Measurements from ENCODE around the gene KLHL26. TPM values are rescaled to one million over a fixed set of nuclear protein-coding genes. Genes with fewer than 3 reads are reported as not detected.

Gene KLHL26
- total RNA-seq, 2 experiments from 2014 or later: 10.0 to 11.4 TPM

DNA sequence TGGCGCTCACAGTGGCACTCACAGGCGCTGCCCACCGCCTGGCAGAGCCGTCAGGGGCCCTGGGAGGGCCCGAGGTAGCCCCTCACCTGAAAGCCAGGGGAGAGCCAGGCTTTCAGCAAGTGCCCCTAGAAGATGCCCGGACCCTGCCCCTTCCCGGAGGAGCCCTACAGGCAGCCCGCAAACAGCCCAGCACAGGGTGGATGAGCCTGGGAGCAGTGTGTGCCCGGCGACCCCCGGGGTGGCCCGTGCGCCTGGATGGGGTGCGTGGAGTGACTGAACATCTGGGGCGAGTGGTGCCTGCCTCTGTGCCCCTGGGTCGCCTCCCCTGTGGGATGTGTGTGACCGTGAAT, 31.7 kb upstream of the KLHL26 start:
- Mint-ChIP-seq H3K27ac (no peak overlapping the region), H3K4me1 (peaks cover 5% of the 10 kb centered on the region), H3K4me3 (no peak overlapping the region), H3K36me3 (ENCODE audit: low read depth) (no peaks in the 10 kb centered on the region), H3K27me3 (peaks cover 68% of the 10 kb centered on the region), H3K9me3 (no peaks in the 10 kb centered on the region)
- POLR2A ChIA-PET: no interaction called here
- CTCF ChIA-PET: no interaction called here
- DNase-seq: no peak

DNA sequence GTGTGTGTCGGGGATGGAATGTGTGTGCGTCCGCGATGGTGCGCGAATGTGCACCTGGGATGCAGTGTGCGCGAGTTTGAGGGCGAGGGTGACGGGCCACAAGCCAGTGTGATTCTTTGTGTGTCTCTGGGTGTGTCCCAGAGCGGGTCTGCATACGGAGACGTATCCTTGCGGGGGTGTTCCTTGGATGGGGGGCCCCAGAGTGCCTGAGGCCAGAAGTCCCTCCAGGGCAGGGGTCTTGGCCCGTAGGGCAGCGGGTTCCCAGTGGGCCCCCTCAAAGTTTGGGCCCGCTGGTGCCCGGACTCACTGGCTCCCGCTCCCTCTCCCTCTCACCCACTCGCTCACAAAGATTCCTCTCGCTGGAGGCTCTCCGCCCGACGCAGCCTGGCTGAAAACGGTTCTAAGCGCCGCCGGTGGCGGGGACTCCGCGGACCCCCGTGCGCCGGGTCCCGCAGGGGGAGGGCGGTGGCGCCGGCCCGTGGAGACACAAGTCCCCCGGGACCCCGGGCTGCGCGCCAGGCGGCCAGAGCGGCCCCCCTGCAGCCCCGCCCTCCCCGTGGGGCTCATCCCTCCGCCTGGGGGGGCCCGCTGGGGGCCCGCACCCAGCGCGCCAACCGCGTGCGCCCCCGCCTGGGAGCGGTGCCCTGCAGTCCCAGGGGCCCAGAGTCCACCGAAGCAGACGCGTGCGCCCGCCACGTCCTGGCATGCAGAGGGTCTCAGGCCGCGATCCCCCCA, 31.1 kb upstream of the KLHL26 start:
- Mint-ChIP-seq H3K9me3 (no peaks in the 10 kb centered on the region), H3K27me3 (peaks cover 72% of the 10 kb centered on the region), H3K4me1 (peaks cover 5% of the 10 kb centered on the region), H3K27ac (no peak overlapping the region), H3K36me3 (ENCODE audit: low read depth) (no peaks in the 10 kb centered on the region), H3K4me3 (no peak overlapping the region)
- no peak for DNase-seq
- ChIA-PET CTCF (no interaction called here), POLR2A (no interaction called here)

DNA sequence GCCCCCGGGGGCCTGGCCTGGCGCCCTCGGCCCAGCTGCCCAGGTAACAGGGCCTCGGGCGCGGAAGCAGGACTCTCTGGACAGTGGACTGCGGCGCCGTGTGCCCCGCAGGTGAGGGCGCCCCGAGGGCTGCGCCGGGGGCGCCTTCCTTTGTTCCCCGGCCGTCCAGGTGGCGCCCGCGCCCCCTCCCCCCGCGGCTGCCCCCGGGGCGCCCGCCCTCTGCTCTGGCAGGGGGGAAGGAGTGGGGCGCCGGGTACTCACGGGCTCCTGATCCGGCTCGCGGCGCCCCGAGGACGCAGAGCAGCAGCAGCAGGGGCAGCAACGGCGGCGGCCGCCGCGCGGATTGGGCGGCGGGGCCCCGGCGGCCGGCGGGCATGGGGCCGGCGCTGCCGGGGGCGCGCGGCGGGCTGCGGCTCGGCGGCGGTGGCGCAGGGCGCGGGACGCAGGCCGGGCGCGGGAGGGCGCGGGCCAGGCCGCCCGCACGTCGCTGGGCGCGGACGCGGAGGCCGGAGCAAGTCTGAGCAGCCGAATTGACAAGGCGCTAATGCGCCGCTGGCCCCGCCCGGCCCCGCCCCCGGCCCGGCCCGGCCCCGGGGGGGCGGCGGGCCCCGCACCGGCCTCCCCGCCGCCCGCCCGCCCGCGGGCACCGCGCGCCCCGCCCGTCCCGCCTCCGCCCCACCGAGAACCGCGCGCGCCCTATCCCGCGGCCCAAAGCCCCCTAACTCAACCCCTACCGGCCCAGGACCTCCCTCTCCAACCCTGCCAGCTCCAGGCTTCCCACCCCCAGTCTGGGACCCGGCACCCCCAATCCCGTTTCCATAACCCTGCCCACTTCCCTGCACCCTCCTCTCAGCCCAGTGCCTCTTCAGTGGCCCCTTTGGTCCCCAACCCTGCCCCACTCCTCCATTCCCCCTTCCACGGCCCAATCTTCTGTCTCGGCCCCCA, 30.3 kb upstream of the KLHL26 start, which contains the start of gene CRLF1:
Gene CRLF1 (minus strand): TSS at position 519 of the 945 bp plus-strand sequence. CDS start 143 bp downstream, at position 376.
- H3K27ac Mint-ChIP-seq: no peak within 1 kb of the TSS
- H3K36me3 Mint-ChIP-seq (ENCODE audit: low read depth): no peaks in the 10 kb centered on the region
- ChIA-PET POLR2A (no interaction called here), CTCF (interaction anchor here (0.5 to 1.6 kb wide), 3 partner anchors 17 to 47 kb away, joined by 3 to 4 read pairs (median 3); no protein-coding TSS in a partner anchor)
- no peak within 1 kb of the TSS for H3K4me3 Mint-ChIP-seq
- peaks cover 10% of the 10 kb centered on the region for H3K4me1 Mint-ChIP-seq
- no peak for DNase-seq
- peaks cover 74% of the 10 kb centered on the region for H3K27me3 Mint-ChIP-seq
- H3K9me3 Mint-ChIP-seq: no peaks in the 10 kb centered on the region

DNA sequence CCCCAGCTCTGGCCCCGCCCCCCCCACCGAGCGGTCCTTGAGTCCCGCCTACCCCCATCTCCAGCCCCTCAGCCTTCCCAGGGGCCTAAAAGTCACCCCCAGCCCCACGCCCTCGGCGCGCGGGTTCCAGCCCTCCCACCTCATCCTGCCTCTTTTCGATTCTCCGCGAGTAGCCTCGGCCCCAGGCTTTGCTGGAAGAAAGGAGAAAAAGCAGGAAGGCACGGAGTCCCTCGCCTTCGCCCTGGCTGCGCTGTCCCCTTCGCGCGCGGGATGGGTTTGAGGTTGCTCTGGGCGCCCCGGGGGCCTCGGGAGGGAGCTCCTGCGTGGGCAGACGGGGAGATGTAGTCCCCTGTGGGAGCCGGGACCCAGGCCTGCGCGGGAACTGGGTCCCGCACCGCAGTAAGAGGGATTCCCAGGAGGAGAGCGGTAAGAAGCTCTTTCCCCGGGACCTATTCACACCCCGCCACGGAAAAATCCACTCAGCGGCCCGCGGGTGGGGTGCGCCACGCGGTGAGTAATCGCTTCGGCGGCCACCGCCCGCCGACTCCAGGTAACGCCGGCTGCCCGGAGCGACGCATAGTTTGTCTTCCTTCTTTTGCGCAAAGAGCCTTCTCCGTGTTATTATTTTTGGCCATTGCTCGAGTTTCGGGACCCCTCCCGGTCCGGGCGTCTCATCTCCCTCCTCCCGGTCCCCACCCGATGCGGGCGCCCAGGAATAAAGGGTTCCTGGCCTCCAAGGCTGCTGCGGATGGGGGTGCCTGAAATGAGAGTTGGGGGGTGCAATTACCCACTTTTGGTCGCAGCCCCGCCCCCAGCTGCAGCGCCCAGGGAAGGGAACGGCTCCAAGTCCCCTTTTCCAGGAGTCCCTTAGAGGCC, 29.4 kb upstream of the KLHL26 start:
- Mint-ChIP-seq H3K9me3 (no peaks in the 10 kb centered on the region), H3K27ac (no peak overlapping the region)

DNA sequence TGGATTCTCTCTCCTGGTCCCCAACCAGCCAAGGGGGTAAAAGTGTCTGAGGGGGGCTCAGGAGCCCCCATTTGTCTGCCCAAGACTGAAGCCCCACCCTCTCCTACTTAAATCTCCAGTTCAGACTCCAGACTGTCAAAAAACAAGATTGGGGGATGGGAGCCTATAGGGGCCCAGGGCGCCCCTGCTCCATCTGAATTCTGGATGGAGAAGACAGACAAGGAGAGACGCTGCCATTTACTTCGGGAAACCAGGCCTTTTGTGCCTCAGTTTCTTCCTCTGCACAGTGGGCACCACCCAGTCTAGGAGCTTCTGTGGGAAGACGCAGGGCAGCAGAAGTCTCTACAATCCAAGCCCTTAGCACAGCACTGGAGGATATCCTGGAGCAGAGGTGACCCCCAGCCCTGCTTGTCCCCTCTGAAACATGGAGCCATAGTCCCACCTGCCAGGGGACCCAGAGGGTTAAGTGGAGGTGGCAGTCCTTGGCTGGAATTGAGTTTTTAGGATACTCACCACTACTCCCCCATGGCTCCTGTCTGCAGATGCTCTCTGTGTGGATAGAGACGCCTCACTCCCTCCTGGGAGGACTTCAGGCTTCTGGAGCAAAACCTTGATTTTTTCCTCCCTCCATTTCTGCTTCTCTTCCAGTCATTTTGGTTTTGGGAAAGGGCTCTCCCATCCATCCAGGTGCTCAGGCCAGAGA, 28.6 kb upstream of the KLHL26 start:
- no peaks in the 10 kb centered on the region for H3K36me3 Mint-ChIP-seq (ENCODE audit: low read depth)
- ChIA-PET CTCF (interaction anchor here (1.1 to 1.6 kb wide), 2 partner anchors 19 to 20 kb away, joined by 3 to 4 read pairs; no protein-coding TSS in a partner anchor), POLR2A (no interaction called here)
- no peak overlapping the region for H3K27ac Mint-ChIP-seq
- H3K9me3 Mint-ChIP-seq: no peaks in the 10 kb centered on the region
- no peak for DNase-seq
- no peak overlapping the region for H3K4me3 Mint-ChIP-seq
- peaks cover 71% of the 10 kb centered on the region for H3K27me3 Mint-ChIP-seq
- H3K4me1 Mint-ChIP-seq: peaks cover 14% of the 10 kb centered on the region

More for the DNA sequence above, 29.4 kb upstream of the KLHL26 start:
- ChIA-PET POLR2A (no interaction called here), CTCF (interaction anchor here (0.5 to 1.6 kb wide), 3 partner anchors 18 to 48 kb away, joined by 3 to 4 read pairs (median 3); no protein-coding TSS in a partner anchor)
- no peak overlapping the region for H3K4me3 Mint-ChIP-seq
- peaks cover 13% of the 10 kb centered on the region for H3K4me1 Mint-ChIP-seq
- H3K36me3 Mint-ChIP-seq (ENCODE audit: low read depth): no peaks in the 10 kb centered on the region
- peaks cover 74% of the 10 kb centered on the region for H3K27me3 Mint-ChIP-seq
- DNase-seq: no peak

DNA sequence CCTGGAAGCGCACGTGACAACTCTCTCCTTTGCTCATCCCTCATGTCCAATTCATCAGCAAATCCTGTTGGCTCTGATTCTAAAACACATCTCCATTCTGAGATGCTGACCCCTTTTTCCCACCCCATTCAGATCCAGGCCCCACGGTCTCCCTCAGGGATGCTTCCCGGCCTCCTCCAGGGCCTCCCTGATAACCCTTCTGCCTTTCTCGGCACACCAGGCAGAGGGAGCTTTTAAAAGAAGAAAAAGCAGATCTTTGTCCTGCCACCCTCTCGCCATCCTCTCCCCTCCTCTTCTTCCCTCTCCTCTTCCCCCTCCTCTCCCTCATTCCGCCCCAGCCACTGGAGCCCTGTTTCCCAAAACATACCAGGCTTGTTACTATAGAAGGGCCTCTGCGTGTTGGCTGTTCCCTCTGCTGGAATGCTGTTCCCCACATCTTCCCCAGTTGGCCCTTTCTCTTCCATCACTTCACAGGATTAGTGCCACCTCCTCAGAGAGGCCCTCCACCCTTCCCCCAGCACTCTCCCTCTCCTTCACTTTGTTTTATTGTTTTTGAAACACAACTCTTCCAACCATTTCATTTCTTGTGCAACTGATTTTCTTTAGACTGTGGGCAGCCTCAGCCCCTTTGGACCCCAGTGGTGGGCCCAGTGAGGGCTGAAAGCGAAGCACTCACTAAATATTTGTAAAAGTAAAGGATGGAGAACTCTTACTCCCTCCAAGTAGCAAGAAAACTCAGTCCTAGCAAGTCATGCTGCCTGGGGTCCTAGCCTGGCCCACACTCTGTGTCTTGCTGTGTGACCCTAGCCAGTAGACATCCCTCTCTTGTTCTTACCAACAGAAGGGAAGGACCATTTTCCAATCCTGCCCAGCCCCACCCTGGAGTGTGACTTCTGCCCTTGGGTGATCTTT, 27.8 kb upstream of the KLHL26 start:
- Mint-ChIP-seq H3K27me3 (peaks cover 75% of the 10 kb centered on the region), H3K4me3 (no peak overlapping the region), H3K27ac (no peak overlapping the region), H3K4me1 (peaks cover 16% of the 10 kb centered on the region), H3K9me3 (no peaks in the 10 kb centered on the region), H3K36me3 (ENCODE audit: low read depth) (no peaks in the 10 kb centered on the region)
- no peak for DNase-seq
- POLR2A ChIA-PET: no interaction called here
- CTCF ChIA-PET: no interaction called here

DNA sequence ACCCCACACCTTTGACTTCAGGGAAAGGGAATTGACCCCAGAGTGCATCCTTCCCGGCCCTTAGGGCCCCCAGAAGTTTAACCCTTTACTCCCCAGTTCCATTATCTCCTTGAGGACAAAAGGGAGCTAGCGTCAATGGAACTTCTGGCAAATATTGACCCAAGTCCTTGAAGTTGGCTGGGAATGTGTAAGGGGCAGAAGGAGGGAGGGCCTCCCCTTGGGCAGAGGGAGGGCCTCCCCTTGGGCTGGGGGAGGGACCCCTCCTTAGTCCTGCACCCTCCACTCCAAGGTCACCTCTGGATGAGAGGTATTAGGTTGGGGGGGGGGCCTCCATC, 27.1 kb upstream of the KLHL26 start:
- POLR2A ChIA-PET: interaction anchor here (0.6 kb wide), 1 partner anchor 22 kb away, joined by 3 read pairs; no protein-coding TSS in a partner anchor
- H3K27ac Mint-ChIP-seq: no peak overlapping the region
- no peaks in the 10 kb centered on the region for H3K36me3 Mint-ChIP-seq (ENCODE audit: low read depth)
- no peak overlapping the region for H3K4me3 Mint-ChIP-seq
- H3K27me3 Mint-ChIP-seq: peaks cover 76% of the 10 kb centered on the region
- DNase-seq: no peak
- H3K9me3 Mint-ChIP-seq: no peaks in the 10 kb centered on the region
- CTCF ChIA-PET: no interaction called here
- peaks cover 16% of the 10 kb centered on the region for H3K4me1 Mint-ChIP-seq

DNA sequence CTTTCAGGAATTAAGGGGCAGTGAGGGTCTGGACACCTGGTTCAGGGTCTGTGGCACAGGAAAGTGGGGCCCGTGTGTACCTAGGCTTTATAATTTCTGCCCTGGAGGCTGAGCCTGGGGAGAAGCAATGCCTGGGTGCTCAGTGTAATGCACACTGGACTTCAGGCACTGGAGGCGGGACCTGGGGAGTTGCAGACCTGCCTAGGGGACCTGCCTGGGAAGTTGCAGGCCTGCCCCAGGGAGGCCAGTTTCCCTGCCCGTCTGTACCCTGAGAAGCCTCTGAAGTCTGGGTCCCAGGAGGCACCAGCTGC, 26.6 kb upstream of the KLHL26 start:
- Mint-ChIP-seq H3K36me3 (ENCODE audit: low read depth) (no peaks in the 10 kb centered on the region), H3K4me3 (no peak overlapping the region)

DNA sequence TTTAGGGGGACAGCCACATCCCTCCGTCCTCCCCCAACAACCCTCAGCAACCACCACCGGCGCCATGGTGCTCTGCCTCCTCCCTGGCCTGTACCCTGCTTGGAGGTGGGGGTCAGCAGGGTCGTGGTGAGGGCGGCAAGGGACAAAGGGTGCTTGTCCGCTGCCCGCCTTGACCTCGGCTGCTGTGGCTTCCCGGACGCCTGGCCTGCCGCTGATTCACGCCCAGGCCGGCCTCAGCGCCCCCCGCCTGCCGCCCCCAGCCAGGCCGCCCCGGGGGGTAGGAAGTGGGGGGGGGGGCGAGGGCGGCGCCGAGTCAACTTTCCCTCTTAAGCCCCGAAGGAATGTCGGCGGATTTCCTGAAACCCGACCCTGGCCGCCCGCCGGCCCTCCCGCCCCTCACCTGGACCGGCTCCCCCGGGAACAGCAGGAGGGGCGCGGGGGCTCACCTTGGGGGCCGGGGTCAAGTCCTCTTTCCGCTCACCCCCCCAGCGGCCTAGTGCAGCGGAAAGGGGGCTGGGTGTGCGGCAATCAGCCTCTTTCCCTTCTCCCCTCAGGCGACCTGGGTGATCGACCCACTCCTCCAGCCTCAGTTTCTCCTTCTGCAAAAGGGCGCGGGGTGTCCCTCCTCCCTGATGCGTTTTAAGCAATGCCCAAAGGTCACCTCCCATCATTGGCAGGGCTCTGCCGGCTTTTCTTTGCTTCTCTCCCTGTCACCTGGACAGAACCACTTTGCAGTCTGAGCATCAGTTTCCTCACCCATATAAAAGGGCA, 26.1 kb upstream of the KLHL26 start:
- H3K27ac Mint-ChIP-seq: no peak overlapping the region
- no peaks in the 10 kb centered on the region for H3K36me3 Mint-ChIP-seq (ENCODE audit: low read depth)
- ChIA-PET POLR2A (no interaction called here), CTCF (no interaction called here)
- no peak for DNase-seq
- H3K27me3 Mint-ChIP-seq: peaks cover 75% of the 10 kb centered on the region
- H3K9me3 Mint-ChIP-seq: no peaks in the 10 kb centered on the region
- H3K4me3 Mint-ChIP-seq: no peak overlapping the region
- peaks cover 14% of the 10 kb centered on the region for H3K4me1 Mint-ChIP-seq

More for the DNA sequence above, 26.6 kb upstream of the KLHL26 start:
- POLR2A ChIA-PET: interaction anchor here (0.6 kb wide), 1 partner anchor 21 kb away, joined by 3 read pairs; no protein-coding TSS in a partner anchor
- DNase-seq: no peak
- no peak overlapping the region for H3K27ac Mint-ChIP-seq
- CTCF ChIA-PET: no interaction called here
- H3K4me1 Mint-ChIP-seq: peaks cover 16% of the 10 kb centered on the region
- no peaks in the 10 kb centered on the region for H3K9me3 Mint-ChIP-seq
- peaks cover 77% of the 10 kb centered on the region for H3K27me3 Mint-ChIP-seq

DNA sequence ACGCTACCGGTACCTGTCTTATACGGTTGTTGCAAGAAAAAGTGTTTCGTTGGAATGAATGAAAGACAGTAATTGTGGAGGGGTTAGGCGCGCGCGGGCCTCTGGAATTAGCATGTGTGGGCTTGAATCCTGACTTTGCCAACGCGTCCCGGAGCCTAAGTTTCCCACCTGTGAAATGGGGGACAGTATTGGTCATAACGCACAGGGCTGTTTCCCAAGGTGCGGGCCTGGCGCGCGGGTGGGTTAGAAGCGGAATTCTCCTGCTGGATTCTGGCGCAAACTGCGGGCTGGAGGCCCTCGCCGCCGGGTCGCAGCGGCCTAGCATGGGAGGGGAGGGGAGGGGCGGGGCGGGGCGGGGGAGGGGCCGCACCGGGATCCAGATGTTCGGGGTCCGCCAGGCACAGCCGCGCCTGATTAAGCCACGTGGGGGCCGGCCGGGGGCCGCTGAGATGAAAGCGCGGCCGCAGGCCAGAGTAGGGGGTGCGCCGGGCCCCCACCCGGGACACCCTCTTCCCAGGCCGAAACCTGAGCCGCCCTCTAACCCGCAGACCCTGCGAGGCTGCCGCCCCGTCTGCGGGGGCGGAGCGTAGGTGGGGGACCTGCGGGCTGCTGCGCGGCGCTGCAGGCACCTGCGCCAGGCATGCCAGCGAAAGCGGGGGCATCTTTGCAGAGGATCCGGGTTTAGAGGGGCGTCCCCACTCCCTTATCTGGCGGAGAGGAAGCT, 25.3 kb upstream of the KLHL26 start:
- H3K4me3 Mint-ChIP-seq: peak overlapping the region; percentile 56
- peaks cover 14% of the 10 kb centered on the region for H3K4me1 Mint-ChIP-seq
- H3K27ac Mint-ChIP-seq: no peak overlapping the region
- CTCF ChIA-PET: interaction anchor here (2.0 kb wide), 1 partner anchor 18 kb away, joined by 7 read pairs; no protein-coding TSS in a partner anchor
- H3K9me3 Mint-ChIP-seq: no peaks in the 10 kb centered on the region
- H3K27me3 Mint-ChIP-seq: peaks cover 80% of the 10 kb centered on the region
- no peak for DNase-seq
- POLR2A ChIA-PET: no interaction called here
- H3K36me3 Mint-ChIP-seq (ENCODE audit: low read depth): no peaks in the 10 kb centered on the region
